GM19351 (cell line): ENCODE results near the gene FCHSD2.

ENCODE experiments used
- ATAC-seq: cut with Tn5 transposase; IDR thresholded peaks from one replicate; pipeline ENCODE4 v1.9.1; 2021; ENCODE audit warnings: mild to moderate bottlenecking, moderate library complexity; ENCODE audit not compliant: unreplicated experiment

The FCHSD2 gene

GRCh38 chr11:72975778-72976521, 166.2 kb downstream of the FCHSD2 start:
- ATAC-seq, result no peak

GRCh38 chr11:72974487-72975205, 167.5 kb downstream of the FCHSD2 start:
- no peak for ATAC-seq

GRCh38 chr11:72972496-72973128, 169.5 kb downstream of the FCHSD2 start:
- ATAC-seq, result no peak

- no peak for ATAC-seq
These were observed 170.7 kb downstream of the FCHSD2 start for GRCh38 chr11:72971192-72971967.

- no peak for ATAC-seq
These were observed 171.5 kb downstream of the FCHSD2 start for GRCh38 chr11:72970557-72971118.

- ATAC-seq, result peak; percentile 82
These were observed 172.2 kb downstream of the FCHSD2 start for GRCh38 chr11:72969894-72970335.

GRCh38 chr11:72968390-72968789, 173.7 kb downstream of the FCHSD2 start:
- ATAC-seq, result no peak

- no peak for ATAC-seq
These were observed 176.4 kb downstream of the FCHSD2 start for GRCh38 chr11:72965672-72966071.

- no peak for ATAC-seq
These were observed 179.4 kb downstream of the FCHSD2 start for GRCh38 chr11:72962717-72963116.

- ATAC-seq, result no peak
These were observed 180.0 kb downstream of the FCHSD2 start for GRCh38 chr11:72962084-72962483.

- no peak for ATAC-seq
These were observed 182.0 kb downstream of the FCHSD2 start for GRCh38 chr11:72959998-72960731.

- ATAC-seq, result no peak
These were observed 183.3 kb downstream of the FCHSD2 start for GRCh38 chr11:72958791-72959190.

GRCh38 chr11:72955466-72955865, 186.7 kb downstream of the FCHSD2 start:
- ATAC-seq, result no peak

GRCh38 chr11:72954860-72955259, 187.3 kb downstream of the FCHSD2 start:
- ATAC-seq, result no peak

GRCh38 chr11:72953637-72954036, 188.5 kb downstream of the FCHSD2 start:
- no peak for ATAC-seq

GRCh38 chr11:72951888-72952287, 190.2 kb downstream of the FCHSD2 start:
- ATAC-seq, result no peak

- ATAC-seq, result no peak
These were observed 190.9 kb downstream of the FCHSD2 start for GRCh38 chr11:72951193-72951592.

- ATAC-seq, result no peak
These were observed 191.4 kb downstream of the FCHSD2 start for GRCh38 chr11:72950685-72951084.

GRCh38 chr11:72947229-72947628, 194.9 kb downstream of the FCHSD2 start:
- no peak for ATAC-seq

- ATAC-seq, result no peak
These were observed 198.5 kb downstream of the FCHSD2 start for GRCh38 chr11:72943664-72944063.
